GM18907 (cell line): ENCODE data around the gene TIGAR.

Experiments used
- ATAC-seq: cut with Tn5 transposase; IDR thresholded peaks from one replicate; pipeline ENCODE4 v1.9.1; 2021; ENCODE audit warnings: mild to moderate bottlenecking, moderate library complexity; ENCODE audit not compliant: unreplicated experiment

The TIGAR gene, protein sequence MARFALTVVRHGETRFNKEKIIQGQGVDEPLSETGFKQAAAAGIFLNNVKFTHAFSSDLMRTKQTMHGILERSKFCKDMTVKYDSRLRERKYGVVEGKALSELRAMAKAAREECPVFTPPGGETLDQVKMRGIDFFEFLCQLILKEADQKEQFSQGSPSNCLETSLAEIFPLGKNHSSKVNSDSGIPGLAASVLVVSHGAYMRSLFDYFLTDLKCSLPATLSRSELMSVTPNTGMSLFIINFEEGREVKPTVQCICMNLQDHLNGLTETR

DNA sequence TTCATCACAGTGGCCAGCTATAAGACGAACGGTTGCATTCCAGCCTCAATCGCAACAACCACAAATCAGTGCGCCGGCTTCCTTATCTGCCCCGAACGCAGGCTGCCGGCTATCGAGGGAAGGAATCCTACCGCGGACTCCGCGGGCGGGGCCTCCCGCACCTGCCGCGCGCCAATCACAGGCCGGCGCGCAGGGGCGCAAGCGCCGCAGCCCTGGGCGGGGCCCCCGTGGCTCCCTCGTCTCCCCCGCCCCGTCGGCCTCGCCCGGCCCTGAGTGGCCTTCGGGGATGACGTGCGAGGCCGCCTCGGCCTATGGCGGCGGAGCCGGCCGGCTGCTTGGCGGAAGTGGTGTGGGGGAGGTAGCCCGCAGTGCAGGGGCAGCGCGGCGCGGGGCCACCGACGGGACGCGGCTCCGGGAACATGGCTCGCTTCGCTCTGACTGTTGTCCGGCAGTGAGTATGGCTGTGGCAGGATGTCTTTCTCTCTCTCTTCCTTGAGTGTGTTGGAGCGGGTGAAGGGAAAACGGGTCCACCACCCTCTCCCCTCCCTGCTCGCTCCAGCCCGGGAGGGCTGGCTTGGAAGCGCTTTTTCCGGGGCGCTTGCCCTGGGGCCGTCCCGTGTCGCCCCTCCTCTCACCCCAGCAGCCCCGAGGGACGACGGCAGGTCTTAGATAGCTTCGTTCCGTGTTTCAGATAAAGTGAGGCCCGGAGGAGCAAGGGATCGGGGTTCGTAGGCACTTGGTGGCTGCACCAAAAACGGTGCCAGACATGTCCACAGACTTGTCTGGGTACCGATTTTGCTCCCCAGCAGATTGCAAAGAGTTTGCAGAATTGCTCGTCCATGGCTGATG lies at the start of gene TIGAR:
TIGAR (plus strand) TSS at position 361 of the 849 bp plus-strand sequence; CDS start at position 420, 59 bp downstream.
- peak; percentile 95 for ATAC-seq

GRCh38 chr12:4271717-4272423 lies 49.1 kb upstream of the TIGAR start:
- ATAC-seq = peak; percentile 53

DNA sequence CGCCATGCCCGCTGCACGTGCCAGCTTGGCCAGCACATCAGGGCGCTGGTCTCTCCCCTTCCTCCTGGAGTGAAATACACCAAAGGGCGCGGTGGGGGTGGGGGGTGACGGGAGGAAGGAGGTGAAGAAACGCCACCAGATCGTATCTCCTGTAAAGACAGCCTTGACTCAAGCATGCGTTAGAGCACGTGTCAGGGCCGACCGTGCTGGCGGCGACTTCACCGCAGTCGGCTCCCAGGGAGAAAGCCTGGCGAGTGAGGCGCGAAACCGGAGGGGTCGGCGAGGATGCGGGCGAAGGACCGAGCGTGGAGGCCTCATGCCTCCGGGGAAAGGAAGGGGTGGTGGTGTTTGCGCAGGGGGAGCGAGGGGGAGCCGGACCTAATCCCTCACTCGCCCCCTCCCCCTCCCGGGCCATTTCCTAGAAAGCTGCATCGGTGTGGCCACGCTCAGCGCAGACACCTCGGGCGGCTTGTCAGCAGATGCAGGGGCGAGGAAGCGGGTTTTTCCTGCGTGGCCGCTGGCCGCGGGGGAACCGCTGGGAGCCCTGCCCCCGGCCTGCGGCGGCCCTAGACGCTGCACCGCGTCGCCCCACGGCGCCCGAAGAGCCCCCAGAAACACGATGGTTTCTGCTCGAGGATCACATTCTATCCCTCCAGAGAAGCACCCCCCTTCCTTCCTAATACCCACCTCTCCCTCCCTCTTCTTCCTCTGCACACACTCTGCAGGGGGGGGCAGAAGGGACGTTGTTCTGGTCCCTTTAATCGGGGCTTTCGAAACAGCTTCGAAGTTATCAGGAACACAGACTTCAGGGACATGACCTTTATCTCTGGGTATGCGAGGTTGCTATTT lies 48.4 kb upstream of the TIGAR start:
- ATAC-seq = peak; percentile 12

GRCh38 chr12:4273273-4273651 lies 47.8 kb upstream of the TIGAR start:
- ATAC-seq = no peak

DNA sequence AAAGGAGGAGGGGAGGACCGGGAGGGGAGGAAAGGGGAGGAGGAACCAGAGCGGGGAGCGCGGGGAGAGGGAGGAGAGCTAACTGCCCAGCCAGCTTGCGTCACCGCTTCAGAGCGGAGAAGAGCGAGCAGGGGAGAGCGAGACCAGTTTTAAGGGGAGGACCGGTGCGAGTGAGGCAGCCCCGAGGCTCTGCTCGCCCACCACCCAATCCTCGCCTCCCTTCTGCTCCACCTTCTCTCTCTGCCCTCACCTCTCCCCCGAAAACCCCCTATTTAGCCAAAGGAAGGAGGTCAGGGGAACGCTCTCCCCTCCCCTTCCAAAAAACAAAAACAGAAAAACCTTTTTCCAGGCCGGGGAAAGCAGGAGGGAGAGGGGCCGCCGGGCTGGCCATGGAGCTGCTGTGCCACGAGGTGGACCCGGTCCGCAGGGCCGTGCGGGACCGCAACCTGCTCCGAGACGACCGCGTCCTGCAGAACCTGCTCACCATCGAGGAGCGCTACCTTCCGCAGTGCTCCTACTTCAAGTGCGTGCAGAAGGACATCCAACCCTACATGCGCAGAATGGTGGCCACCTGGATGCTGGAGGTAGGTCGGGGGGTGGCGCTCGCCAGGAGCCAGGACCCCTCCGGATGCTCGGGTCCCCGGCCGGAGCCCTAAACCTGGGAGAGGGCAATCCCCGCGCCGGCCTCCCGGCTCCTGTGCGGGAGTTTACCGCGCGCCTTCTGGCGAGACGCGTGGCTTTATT lies 47.2 kb upstream of the TIGAR start, which contains the start of gene CCND2:
CCND2 (plus strand) TSS at position 111 of the 744 bp plus-strand sequence; CDS start at position 390, 279 bp downstream.
- ATAC-seq = peak; percentile 23

DNA sequence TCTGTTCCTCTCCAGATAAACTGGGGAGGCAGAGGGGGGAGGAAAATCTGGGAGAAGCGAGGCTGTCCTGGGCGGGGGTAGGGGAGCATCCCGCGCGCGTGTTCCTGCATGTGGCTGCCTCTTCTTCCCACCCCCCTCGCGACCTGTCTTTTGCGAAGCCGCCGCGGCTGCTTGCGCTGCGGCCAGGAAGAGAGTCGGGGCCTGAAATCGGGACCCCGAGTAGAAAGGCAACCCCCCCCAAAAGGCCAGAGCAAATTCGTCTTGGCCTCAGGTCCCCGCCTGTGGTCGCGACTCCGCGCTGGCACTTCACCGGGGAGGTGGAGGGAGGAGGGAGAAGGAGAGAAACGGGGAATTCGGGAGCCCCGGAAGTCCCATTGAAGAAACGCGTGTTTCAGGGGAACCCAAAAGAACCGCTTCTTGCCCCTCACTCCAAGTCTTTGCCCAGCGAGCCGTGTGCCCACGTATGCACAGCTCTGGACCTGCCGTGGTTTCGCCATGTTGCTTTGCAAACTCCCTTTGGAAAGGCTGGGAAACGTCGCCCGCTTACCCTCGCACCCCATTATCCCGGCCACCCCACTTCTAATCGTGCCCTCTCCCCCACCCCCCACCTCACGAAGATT lies 46.5 kb upstream of the TIGAR start:
- no peak for ATAC-seq

DNA sequence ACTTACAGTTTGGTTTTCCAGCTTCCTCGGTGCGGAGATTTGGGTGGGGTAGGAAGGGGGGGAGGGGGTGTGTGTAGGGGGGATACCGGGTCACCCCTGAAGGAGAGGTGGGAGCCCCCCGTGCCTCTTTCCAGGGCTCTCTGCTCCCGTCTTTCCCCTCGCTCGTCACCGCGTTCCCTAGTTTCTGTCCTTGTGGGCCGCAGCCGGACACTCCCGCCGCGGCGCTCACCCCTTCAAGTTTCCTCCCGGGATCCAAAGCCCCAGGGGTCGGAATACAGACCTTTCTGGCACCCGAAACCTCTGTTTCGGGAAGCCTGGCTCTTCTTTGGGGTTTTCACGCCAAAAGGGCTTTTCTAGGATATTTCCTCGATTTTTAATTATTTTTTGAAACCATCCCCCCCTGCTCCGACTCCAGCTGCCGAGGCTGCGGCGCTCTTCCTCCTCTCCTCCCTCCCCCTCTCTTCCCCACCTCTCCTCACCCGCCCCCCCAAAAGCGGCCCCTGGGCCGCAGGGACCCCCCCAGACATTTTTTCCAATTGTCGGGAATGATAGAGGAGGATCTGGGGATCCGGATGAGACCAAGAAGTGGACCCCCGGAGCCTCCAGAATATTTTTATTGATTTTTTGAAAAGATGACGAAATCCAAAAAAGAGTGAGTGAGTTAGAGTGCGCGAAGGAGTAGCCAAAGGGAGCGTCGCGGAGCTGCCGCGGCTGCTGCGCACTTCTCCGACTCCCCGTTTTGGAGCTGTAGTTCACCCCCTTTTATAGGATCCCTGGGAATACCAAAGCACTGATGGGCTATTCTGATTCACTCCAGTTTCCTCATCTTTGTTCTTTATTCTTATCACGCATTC lies 45.8 kb upstream of the TIGAR start:
- ATAC-seq = no peak

GRCh38 chr12:4275870-4276301 lies 45.1 kb upstream of the TIGAR start:
- no peak for ATAC-seq

- no peak for ATAC-seq
These were observed 44.3 kb upstream of the TIGAR start for GRCh38 chr12:4276524-4277204.

DNA sequence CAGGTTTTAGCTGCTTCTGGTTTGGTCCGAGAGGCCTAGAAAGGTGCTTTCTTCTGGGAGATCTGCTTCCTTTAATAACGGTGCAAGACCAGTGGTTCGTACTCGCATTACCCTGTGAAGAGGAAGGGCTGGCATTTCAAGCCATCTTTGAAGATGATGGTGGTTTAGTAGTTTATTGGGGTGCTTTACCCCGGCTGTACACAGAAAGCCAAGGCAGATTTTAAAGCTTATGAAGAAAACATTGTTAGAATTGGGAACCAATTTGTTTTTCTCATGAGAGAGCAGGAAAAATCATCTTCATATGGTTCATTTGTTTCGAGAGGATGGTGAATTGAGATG lies 43.8 kb upstream of the TIGAR start:
- ATAC-seq = no peak

- ATAC-seq = no peak
These were observed 43.2 kb upstream of the TIGAR start for GRCh38 chr12:4277857-4278256.

GRCh38 chr12:4278329-4279197 lies 42.5 kb upstream of the TIGAR start:
- no peak for ATAC-seq

- ATAC-seq = no peak
These were observed 41.8 kb upstream of the TIGAR start for GRCh38 chr12:4279198-4279690.

DNA sequence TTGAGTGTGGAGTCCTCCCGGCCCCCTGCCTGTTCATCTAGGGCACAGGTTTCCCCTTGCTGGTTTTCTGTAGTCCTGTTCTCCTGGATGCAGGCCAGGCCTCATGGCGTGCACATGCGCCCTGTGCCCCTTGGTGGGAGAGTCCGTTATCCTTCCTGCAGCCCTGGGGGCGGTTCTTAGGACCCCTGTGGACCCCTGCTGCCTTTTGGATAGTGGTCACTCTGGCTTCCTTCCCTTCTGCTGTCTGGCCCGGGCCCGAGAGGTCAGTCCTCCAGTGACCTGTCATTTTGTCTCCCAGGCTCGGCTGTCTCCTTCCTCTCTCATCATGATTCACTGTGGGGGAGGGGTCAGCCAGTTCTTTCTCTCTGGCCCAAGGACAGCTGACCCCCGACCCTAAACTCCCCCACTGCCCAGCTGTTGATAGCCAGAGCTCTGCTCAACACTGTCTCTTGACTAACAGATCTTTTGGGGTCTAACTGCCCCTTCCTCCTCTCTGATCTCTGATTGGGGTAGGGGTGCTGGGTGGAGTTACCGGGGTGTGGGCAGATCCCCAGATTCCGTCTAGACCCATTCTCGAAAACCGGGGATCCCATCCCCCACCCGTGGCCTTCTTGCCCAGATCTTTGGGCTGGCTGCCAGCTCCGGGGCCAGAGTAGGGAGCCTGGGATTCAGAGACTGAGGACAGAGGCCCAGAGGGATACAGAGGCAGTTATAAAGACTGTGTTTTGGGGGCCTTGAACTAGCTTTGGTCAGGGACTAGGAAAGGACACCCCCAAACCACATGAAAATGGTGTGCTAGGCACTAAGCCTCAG lies 40.5 kb upstream of the TIGAR start:
- ATAC-seq = no peak

- no peak for ATAC-seq
These were observed 39.8 kb upstream of the TIGAR start for GRCh38 chr12:4281173-4281654.
